Measurements from ENCODE around the gene SERPINB10. TPM values are rescaled to one million over a fixed set of nuclear protein-coding genes. Genes with fewer than 3 reads are reported as not detected.

The SERPINB10 gene
- total RNA-seq, 1 experiment from 2014 or later, result not detected

DNA sequence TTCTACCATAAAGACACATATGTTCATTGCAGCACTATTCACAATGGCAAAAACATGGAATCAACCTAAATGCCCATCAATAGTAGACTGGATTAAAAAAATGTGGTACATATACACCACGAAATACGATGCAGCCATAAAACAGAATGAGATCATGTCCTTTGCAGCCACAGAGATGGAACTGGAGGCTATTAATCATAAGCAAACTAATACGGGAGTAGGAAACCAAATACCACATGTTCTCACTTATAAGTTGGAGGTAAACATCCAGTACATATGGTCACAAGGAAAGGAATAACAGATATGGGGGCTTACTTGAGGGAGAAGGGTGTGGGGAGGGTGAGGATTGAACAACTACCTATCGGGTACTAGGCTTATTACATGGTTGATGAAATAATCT is 49.0 kb downstream of the SERPINB10 start (continued):
- TF ChIP-seq, protein P1, sequence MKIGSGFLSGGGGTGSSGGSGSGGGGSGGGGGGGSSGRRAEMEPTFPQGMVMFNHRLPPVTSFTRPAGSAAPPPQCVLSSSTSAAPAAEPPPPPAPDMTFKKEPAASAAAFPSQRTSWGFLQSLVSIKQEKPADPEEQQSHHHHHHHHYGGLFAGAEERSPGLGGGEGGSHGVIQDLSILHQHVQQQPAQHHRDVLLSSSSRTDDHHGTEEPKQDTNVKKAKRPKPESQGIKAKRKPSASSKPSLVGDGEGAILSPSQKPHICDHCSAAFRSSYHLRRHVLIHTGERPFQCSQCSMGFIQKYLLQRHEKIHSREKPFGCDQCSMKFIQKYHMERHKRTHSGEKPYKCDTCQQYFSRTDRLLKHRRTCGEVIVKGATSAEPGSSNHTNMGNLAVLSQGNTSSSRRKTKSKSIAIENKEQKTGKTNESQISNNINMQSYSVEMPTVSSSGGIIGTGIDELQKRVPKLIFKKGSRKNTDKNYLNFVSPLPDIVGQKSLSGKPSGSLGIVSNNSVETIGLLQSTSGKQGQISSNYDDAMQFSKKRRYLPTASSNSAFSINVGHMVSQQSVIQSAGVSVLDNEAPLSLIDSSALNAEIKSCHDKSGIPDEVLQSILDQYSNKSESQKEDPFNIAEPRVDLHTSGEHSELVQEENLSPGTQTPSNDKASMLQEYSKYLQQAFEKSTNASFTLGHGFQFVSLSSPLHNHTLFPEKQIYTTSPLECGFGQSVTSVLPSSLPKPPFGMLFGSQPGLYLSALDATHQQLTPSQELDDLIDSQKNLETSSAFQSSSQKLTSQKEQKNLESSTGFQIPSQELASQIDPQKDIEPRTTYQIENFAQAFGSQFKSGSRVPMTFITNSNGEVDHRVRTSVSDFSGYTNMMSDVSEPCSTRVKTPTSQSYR (CRISPR knock-in tag; IDR thresholded peaks at IDR 0.05), result no peak
- TF ChIP-seq ZNF317 (CRISPR knock-in tag; IDR thresholded peaks at IDR 0.05; ENCODE audit: borderline replicate concordance, low read depth) (no peak), ZNF671 (CRISPR knock-in tag; IDR thresholded peaks at IDR 0.05) (no peak)

DNA sequence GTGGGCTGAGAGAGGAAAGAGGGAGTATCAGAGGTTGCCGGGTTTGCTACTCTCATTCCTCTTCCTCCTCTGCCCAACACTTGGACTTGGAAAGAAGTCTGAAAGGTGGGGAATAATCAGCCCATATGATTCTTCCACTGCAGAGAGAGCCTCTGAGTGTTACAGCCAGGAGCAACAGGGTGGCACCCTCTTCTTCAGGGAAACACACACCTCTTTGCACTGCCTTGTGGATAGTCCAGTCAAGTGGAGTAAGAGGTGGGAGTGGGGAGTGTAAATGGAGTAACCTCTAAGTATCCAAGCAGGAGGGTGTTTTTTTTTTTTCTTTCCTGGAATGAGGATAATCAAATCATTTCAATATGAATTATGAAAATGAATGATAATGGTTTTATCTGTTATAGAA is 53.1 kb downstream of the SERPINB10 start:
- H3K27me3 Mint-ChIP-seq (ENCODE audit: low read depth), result peaks cover 3% of the 10 kb centered on the region; the same call in 1 of the 2 replicates
- ATAC-seq, result no peak
- TF ChIP-seq SOX15 (CRISPR knock-in tag; IDR thresholded peaks at IDR 0.05), result no peak
- no peak for TF ChIP-seq ZNF263 (CRISPR knock-in tag; IDR thresholded peaks at IDR 0.05; ENCODE audit: low read depth)
- TF ChIP-seq E2F5 (CRISPR knock-in tag; IDR thresholded peaks at IDR 0.05), result no peak
- no peak for TF ChIP-seq ZNF317 (CRISPR knock-in tag; IDR thresholded peaks at IDR 0.05; ENCODE audit: borderline replicate concordance, low read depth)
- TF ChIP-seq, protein P2, sequence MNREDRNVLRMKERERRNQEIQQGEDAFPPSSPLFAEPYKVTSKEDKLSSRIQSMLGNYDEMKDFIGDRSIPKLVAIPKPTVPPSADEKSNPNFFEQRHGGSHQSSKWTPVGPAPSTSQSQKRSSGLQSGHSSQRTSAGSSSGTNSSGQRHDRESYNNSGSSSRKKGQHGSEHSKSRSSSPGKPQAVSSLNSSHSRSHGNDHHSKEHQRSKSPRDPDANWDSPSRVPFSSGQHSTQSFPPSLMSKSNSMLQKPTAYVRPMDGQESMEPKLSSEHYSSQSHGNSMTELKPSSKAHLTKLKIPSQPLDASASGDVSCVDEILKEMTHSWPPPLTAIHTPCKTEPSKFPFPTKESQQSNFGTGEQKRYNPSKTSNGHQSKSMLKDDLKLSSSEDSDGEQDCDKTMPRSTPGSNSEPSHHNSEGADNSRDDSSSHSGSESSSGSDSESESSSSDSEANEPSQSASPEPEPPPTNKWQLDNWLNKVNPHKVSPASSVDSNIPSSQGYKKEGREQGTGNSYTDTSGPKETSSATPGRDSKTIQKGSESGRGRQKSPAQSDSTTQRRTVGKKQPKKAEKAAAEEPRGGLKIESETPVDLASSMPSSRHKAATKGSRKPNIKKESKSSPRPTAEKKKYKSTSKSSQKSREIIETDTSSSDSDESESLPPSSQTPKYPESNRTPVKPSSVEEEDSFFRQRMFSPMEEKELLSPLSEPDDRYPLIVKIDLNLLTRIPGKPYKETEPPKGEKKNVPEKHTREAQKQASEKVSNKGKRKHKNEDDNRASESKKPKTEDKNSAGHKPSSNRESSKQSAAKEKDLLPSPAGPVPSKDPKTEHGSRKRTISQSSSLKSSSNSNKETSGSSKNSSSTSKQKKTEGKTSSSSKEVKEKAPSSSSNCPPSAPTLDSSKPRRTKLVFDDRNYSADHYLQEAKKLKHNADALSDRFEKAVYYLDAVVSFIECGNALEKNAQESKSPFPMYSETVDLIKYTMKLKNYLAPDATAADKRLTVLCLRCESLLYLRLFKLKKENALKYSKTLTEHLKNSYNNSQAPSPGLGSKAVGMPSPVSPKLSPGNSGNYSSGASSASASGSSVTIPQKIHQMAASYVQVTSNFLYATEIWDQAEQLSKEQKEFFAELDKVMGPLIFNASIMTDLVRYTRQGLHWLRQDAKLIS (CRISPR knock-in tag; IDR thresholded peaks at IDR 0.05; ENCODE audit: borderline replicate concordance), result no peak
- no peak for TF ChIP-seq EMX1 (CRISPR knock-in tag; IDR thresholded peaks at IDR 0.05)
- TF ChIP-seq, protein P3, sequence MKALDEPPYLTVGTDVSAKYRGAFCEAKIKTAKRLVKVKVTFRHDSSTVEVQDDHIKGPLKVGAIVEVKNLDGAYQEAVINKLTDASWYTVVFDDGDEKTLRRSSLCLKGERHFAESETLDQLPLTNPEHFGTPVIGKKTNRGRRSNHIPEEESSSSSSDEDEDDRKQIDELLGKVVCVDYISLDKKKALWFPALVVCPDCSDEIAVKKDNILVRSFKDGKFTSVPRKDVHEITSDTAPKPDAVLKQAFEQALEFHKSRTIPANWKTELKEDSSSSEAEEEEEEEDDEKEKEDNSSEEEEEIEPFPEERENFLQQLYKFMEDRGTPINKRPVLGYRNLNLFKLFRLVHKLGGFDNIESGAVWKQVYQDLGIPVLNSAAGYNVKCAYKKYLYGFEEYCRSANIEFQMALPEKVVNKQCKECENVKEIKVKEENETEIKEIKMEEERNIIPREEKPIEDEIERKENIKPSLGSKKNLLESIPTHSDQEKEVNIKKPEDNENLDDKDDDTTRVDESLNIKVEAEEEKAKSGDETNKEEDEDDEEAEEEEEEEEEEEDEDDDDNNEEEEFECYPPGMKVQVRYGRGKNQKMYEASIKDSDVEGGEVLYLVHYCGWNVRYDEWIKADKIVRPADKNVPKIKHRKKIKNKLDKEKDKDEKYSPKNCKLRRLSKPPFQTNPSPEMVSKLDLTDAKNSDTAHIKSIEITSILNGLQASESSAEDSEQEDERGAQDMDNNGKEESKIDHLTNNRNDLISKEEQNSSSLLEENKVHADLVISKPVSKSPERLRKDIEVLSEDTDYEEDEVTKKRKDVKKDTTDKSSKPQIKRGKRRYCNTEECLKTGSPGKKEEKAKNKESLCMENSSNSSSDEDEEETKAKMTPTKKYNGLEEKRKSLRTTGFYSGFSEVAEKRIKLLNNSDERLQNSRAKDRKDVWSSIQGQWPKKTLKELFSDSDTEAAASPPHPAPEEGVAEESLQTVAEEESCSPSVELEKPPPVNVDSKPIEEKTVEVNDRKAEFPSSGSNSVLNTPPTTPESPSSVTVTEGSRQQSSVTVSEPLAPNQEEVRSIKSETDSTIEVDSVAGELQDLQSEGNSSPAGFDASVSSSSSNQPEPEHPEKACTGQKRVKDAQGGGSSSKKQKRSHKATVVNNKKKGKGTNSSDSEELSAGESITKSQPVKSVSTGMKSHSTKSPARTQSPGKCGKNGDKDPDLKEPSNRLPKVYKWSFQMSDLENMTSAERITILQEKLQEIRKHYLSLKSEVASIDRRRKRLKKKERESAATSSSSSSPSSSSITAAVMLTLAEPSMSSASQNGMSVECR (CRISPR knock-in tag; IDR thresholded peaks at IDR 0.05; ENCODE audit: borderline replicate concordance), result no peak
- TF ChIP-seq ZNF671 (CRISPR knock-in tag; IDR thresholded peaks at IDR 0.05), result no peak
- TF ChIP-seq RORB (CRISPR knock-in tag; IDR thresholded peaks at IDR 0.05), result no peak
- TF ChIP-seq, protein P4, sequence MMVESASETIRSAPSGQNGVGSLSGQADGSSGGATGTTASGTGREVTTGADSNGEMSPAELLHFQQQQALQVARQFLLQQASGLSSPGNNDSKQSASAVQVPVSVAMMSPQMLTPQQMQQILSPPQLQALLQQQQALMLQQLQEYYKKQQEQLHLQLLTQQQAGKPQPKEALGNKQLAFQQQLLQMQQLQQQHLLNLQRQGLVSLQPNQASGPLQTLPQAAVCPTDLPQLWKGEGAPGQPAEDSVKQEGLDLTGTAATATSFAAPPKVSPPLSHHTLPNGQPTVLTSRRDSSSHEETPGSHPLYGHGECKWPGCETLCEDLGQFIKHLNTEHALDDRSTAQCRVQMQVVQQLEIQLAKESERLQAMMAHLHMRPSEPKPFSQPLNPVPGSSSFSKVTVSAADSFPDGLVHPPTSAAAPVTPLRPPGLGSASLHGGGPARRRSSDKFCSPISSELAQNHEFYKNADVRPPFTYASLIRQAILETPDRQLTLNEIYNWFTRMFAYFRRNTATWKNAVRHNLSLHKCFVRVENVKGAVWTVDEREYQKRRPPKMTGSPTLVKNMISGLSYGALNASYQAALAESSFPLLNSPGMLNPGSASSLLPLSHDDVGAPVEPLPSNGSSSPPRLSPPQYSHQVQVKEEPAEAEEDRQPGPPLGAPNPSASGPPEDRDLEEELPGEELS (CRISPR knock-in tag; IDR thresholded peaks at IDR 0.05), result no peak
- TF ChIP-seq ZNF138 (CRISPR knock-in tag; conservative IDR thresholded peaks at IDR 0.05), result no peak
- no peak for TF ChIP-seq RELA (CRISPR knock-in tag; IDR thresholded peaks at IDR 0.05; ENCODE audit: borderline replicate concordance)
- TF ChIP-seq, protein P5, sequence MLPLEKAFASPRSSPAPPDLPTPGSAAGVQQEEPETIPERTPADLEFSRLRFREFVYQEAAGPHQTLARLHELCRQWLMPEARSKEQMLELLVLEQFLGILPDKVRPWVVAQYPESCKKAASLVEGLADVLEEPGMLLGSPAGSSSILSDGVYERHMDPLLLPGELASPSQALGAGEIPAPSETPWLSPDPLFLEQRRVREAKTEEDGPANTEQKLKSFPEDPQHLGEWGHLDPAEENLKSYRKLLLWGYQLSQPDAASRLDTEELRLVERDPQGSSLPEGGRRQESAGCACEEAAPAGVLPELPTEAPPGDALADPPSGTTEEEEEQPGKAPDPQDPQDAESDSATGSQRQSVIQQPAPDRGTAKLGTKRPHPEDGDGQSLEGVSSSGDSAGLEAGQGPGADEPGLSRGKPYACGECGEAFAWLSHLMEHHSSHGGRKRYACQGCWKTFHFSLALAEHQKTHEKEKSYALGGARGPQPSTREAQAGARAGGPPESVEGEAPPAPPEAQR (CRISPR knock-in tag; IDR thresholded peaks at IDR 0.05), result no peak
- no peak for TF ChIP-seq HMGXB4 (CRISPR knock-in tag; IDR thresholded peaks at IDR 0.05)
- TF ChIP-seq, protein P6, sequence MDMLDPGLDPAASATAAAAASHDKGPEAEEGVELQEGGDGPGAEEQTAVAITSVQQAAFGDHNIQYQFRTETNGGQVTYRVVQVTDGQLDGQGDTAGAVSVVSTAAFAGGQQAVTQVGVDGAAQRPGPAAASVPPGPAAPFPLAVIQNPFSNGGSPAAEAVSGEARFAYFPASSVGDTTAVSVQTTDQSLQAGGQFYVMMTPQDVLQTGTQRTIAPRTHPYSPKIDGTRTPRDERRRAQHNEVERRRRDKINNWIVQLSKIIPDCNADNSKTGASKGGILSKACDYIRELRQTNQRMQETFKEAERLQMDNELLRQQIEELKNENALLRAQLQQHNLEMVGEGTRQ (CRISPR knock-in tag; IDR thresholded peaks at IDR 0.05), result no peak
- TF ChIP-seq NR3C1 (CRISPR knock-in tag; conservative IDR thresholded peaks at IDR 0.05; ENCODE audit: low read depth), result no peak

More for the DNA sequence above, 53.1 kb downstream of the SERPINB10 start:
- Mint-ChIP-seq H3K4me1 (no peaks in the 10 kb centered on the region), H3K4me3 (no peak overlapping the region), H3K36me3 (no peaks in the 10 kb centered on the region), H3K9me3 (no peaks in the 10 kb centered on the region), H3K27ac (no peak overlapping the region)
- ChIA-PET CTCF (interaction anchor here (0.9 to 1.6 kb wide), 2 partner anchors 9 to 33 kb away, joined by 3 read pairs; no protein-coding TSS in a partner anchor), POLR2A (no interaction called here)
- no peak for DNase-seq (ENCODE audit: low spot score)
